Progenitor cell of endocrine pancreas (in vitro differentiated cells): ENCODE measurements around the gene GLYR1. TPM values are rescaled to one million over a fixed set of nuclear protein-coding genes. Genes with fewer than 3 reads are reported as not detected.
A peak's percentile ranks its signal among the peaks of the same experiment; 100 is the strongest.

ENCODE experiments used
- DNase-seq: peaks from one replicate; pipeline ENCODE4 v3.0.0; 2021; ENCODE audit warnings: low spot score; ENCODE audit not compliant: unreplicated experiment
- H3K27ac Mint-ChIP-seq: 2 replicates; pipeline ENCODE4 v1.8.0; 2021; ENCODE audit warnings: mild to moderate bottlenecking, moderate library complexity, mixed read lengths
- H3K27me3 Mint-ChIP-seq: 2 replicates; pipeline ENCODE4 v1.8.0; 2021; ENCODE audit warnings: mixed read lengths
- H3K36me3 Mint-ChIP-seq: 2 replicates; pipeline ENCODE4 v1.8.0; 2022; ENCODE audit warnings: mixed read lengths; ENCODE audit not compliant: insufficient read depth
- H3K4me1 Mint-ChIP-seq: 2 replicates; pipeline ENCODE4 v1.8.0; 2021; ENCODE audit warnings: low read depth, mixed read lengths
- H3K4me3 Mint-ChIP-seq: 2 replicates; pipeline ENCODE4 v1.8.0; 2021; ENCODE audit warnings: low read depth, mild to moderate bottlenecking, moderate library complexity, mixed read lengths
- H3K9me3 Mint-ChIP-seq: 2 replicates; pipeline ENCODE4 v1.8.0; 2021; ENCODE audit warnings: low read depth, mixed read lengths
- CTCF ChIP-seq: fragments of 200-600 bp; sonication (generic); IDR thresholded peaks from one replicate; pipeline ENCODE4 v1.5.0; 2021; ENCODE audit warnings: antibody characterized with exemption, mild to moderate bottlenecking; ENCODE audit not compliant: unreplicated experiment
- total RNA-seq: library from RNA; stranded (reverse); gene quantifications from 2 replicates; pipeline ENCODE4 v1.2.1, GENCODE V29; 2021

GLYR1 gene
- total RNA-seq, 1 donor from 2014 or later, result 129 TPM

GRCh38 chr16:4801051-4801961 is 45.8 kb downstream of the GLYR1 start:
- no peak for DNase-seq
- no peak for TF ChIP-seq CTCF
- Mint-ChIP-seq H3K4me1 (peaks cover 6% of the 10 kb centered on the region), H3K27me3 (no peaks in the 10 kb centered on the region), H3K36me3 (peaks cover 6% of the 10 kb centered on the region), H3K9me3 (no peaks in the 10 kb centered on the region), H3K27ac (peak overlapping the region; percentile 89), H3K4me3 (peak overlapping the region; percentile 81)

GRCh38 chr16:4800290-4801041 is 46.6 kb downstream of the GLYR1 start:
- Mint-ChIP-seq H3K27ac (peak overlapping the region; percentile 29), H3K27me3 (no peaks in the 10 kb centered on the region), H3K36me3 (peaks cover 4% of the 10 kb centered on the region), H3K9me3 (no peaks in the 10 kb centered on the region), H3K4me1 (peaks cover 6% of the 10 kb centered on the region), H3K4me3 (peak overlapping the region; percentile 81)
- no peak for DNase-seq
- no peak for TF ChIP-seq CTCF

- Mint-ChIP-seq H3K4me1 (peaks cover 6% of the 10 kb centered on the region), H3K27me3 (no peaks in the 10 kb centered on the region), H3K9me3 (no peaks in the 10 kb centered on the region), H3K4me3 (no peak overlapping the region), H3K27ac (peak overlapping the region; percentile 76), H3K36me3 (peaks cover 2% of the 10 kb centered on the region)
- DNase-seq, result no peak
- TF ChIP-seq CTCF, result no peak
Measured at GRCh38 chr16:4799171-4799855, 47.8 kb downstream of the GLYR1 start.

GRCh38 chr16:4798456-4798855 is 48.6 kb downstream of the GLYR1 start:
- no peak for TF ChIP-seq CTCF
- Mint-ChIP-seq H3K27me3 (no peaks in the 10 kb centered on the region), H3K36me3 (peaks cover 2% of the 10 kb centered on the region), H3K9me3 (no peaks in the 10 kb centered on the region), H3K4me1 (peaks cover 4% of the 10 kb centered on the region), H3K4me3 (no peak overlapping the region), H3K27ac (no peak overlapping the region)
- DNase-seq, result no peak

GRCh38 chr16:4797805-4798252 is 49.3 kb downstream of the GLYR1 start:
- Mint-ChIP-seq H3K4me3 (no peak overlapping the region), H3K9me3 (no peaks in the 10 kb centered on the region), H3K27ac (no peak overlapping the region), H3K27me3 (no peaks in the 10 kb centered on the region), H3K36me3 (peaks cover 2% of the 10 kb centered on the region), H3K4me1 (peaks cover 4% of the 10 kb centered on the region)
- TF ChIP-seq CTCF, result no peak
- DNase-seq, result no peak
